Keratinocyte (primary cell): ENCODE measurements around the gene ELP5. TPM values are rescaled to one million over a fixed set of nuclear protein-coding genes. Genes with fewer than 3 reads are reported as not detected.
A peak's percentile ranks its signal among the peaks of the same experiment; 100 is the strongest.

Source experiments
- DNase-seq: peaks from one replicate; pipeline ENCODE4 v3.0.0-alpha.2; 2011; ENCODE audit warnings: low read depth, missing footprints, low spot score
- FAIRE-seq: peaks from 2 replicates; lab custom pipeline; 2011; peaks lifted over from hg19 to GRCh38; lab: Jason Lieb, UNC
- H2AFZ ChIP-seq: 2 replicates; pipeline ENCODE4 v1.6.0; 2012; ENCODE audit warnings: low read length, control low read depth, inconsistent platforms; ENCODE audit not compliant: control insufficient read depth
- H3K27ac ChIP-seq: 2 replicates; pipeline ENCODE4 v1.5.1; 2011; ENCODE audit warnings: low read length; ENCODE audit not compliant: control insufficient read depth, insufficient read depth
- H3K27me3 ChIP-seq: 3 replicates; pipeline ENCODE4 v1.6.0; 2011; ENCODE audit warnings: low read length; ENCODE audit not compliant: control insufficient read depth, insufficient read depth; ENCODE audit errors: extremely low read depth
- H3K36me3 ChIP-seq, 2 experiments: 2 replicates in 1 of 2; 3 replicates in 1 of 2; pipeline ENCODE4 v1.5.1; 2011; ENCODE audit warnings: low read length in 2 of 2, mild to moderate bottlenecking in 1 of 2; ENCODE audit not compliant: control insufficient read depth in 2 of 2, insufficient read depth in 2 of 2; ENCODE audit errors: extremely low read depth in 1 of 2
- H3K4me1 ChIP-seq: 3 replicates; pipeline ENCODE4 v1.5.1; 2011; ENCODE audit warnings: low read length; ENCODE audit not compliant: control insufficient read depth, insufficient read depth; ENCODE audit errors: extremely low read depth
- H3K4me2 ChIP-seq: 3 replicates; pipeline ENCODE4 v1.6.0; 2011; ENCODE audit warnings: low read depth, low read length; ENCODE audit not compliant: control insufficient read depth, insufficient read depth; ENCODE audit errors: extremely low read depth
- H3K4me3 ChIP-seq, 3 experiments: fragments of 200-600 bp in 1 of 3; sonication (generic) in 1 of 3; 2 replicates in 2 of 3; 3 replicates in 1 of 3; pipeline ENCODE4 v1.5.1; 2011 to 2016; ENCODE audit warnings: low read length in 3 of 3, mild to moderate bottlenecking in 3 of 3, control low read depth in 2 of 3, inconsistent platforms in 1 of 3, low read depth in 1 of 3, mixed read lengths in 1 of 3, mixed run types in 1 of 3, moderate library complexity in 1 of 3; ENCODE audit not compliant: control insufficient read depth in 2 of 3, insufficient read depth in 2 of 3; ENCODE audit errors: extremely low read depth in 1 of 3
- H3K79me2 ChIP-seq: 2 replicates; pipeline ENCODE4 v1.6.0; 2012; ENCODE audit warnings: low read length; ENCODE audit not compliant: control insufficient read depth, insufficient read depth
- H3K9ac ChIP-seq: 3 replicates; pipeline ENCODE4 v1.6.0; 2011; ENCODE audit warnings: low read length; ENCODE audit not compliant: control insufficient read depth, insufficient read depth; ENCODE audit errors: extremely low read depth
- H3K9me1 ChIP-seq: 3 replicates; pipeline ENCODE4 v1.6.0; 2011; ENCODE audit warnings: low read length; ENCODE audit not compliant: control insufficient read depth, insufficient read depth; ENCODE audit errors: extremely low read depth
- H3K9me3 ChIP-seq: 2 replicates; pipeline ENCODE4 v1.5.1; 2012; ENCODE audit warnings: low read depth, low read length; ENCODE audit not compliant: control insufficient read depth
- H4K20me1 ChIP-seq: 3 replicates; pipeline ENCODE4 v1.6.0; 2011; ENCODE audit warnings: low read length; ENCODE audit not compliant: control insufficient read depth, insufficient read depth; ENCODE audit errors: extremely low read depth
- CTCF ChIP-seq, 3 experiments: IDR thresholded peaks in 1 of 3; conservative IDR thresholded peaks in 1 of 3; optimal IDR thresholded peaks in 1 of 3; 2 replicates in 2 of 3; 3 replicates in 1 of 3; pipeline versions ENCODE3 to v1.5.1; 2011; ENCODE audit warnings: low read length in 3 of 3, mild to moderate bottlenecking in 3 of 3, moderate library complexity in 2 of 3, control low read depth in 1 of 3, inconsistent platforms in 1 of 3; ENCODE audit not compliant: insufficient read depth in 2 of 3; ENCODE audit errors: extremely low read depth in 1 of 3
- EZH2 ChIP-seq: IDR thresholded peaks from one replicate; pipeline ENCODE4 v1.6.1; 2012; ENCODE audit warnings: inconsistent platforms, mild to moderate bottlenecking, low read length, moderate library complexity
- dilution Hi-C: fragments of 300-500 bp; cut with MboI; formaldehyde crosslinking; loops from one replicate; pipeline ENCODE4 v1.7.0; 2020; ENCODE audit warnings: low sequenced_read_pairs; ENCODE audit not compliant: extremely low pct_ligation_motif_present
- polyA plus RNA-seq, 5 experiments: library from polyadenylated mRNA; depleted of rRNA in 3 of 5; stranded (reverse) in 3 of 5; stranded (forward) in 1 of 5; unstranded in 1 of 5; fragments of >200 nt; gene quantifications; 1 replicate in 1 of 5; 2 replicates in 3 of 5; 3 replicates in 1 of 5; pipeline versions ENCODE4 v1.2.1 to v1.2.3, GENCODE V29; 2011 to 2012; ENCODE audit warnings: missing spikeins in 2 of 5, low read depth in 1 of 5, low replicate concordance in 1 of 5

The ELP5 gene
- polyA plus RNA-seq, 1 donor (not counting 4 experiments of a cell fraction or from before 2014, with no cell fraction given): 19.4 TPM

- no peaks in the 10 kb centered on the region for H3K27me3 ChIP-seq
- H3K4me3 ChIP-seq: peak overlapping the region; percentile 80 to 94 (median 92)
- peaks cover 61% of the 10 kb centered on the region for H3K79me2 ChIP-seq
- no peak for DNase-seq
- H3K27ac ChIP-seq: peak overlapping the region; percentile 69
- no peak for TF ChIP-seq CTCF (optimal IDR thresholded peaks at IDR 0.05 in 1 of 3, IDR thresholded peaks at IDR 0.05 in 1 of 3, conservative IDR thresholded peaks at IDR 0.05 in 1 of 3; ENCODE audit: extremely low read depth in 1 of 3, insufficient read depth in 2 of 3, low read length in 3 of 3)
- TF ChIP-seq EZH2: no peak
- dilution Hi-C loops: no loop called here
- no peaks in the 10 kb centered on the region for H3K9me3 ChIP-seq
- peaks cover 14 to 25% of the 10 kb centered on the region in 2 experiments for H3K36me3 ChIP-seq
- no peaks in the 10 kb centered on the region for H3K9me1 ChIP-seq
- no peak overlapping the region for H2AFZ ChIP-seq
- no peaks in the 10 kb centered on the region for H4K20me1 ChIP-seq
- H3K4me2 ChIP-seq: peak overlapping the region; percentile 98
- H3K4me1 ChIP-seq: peaks cover 18% of the 10 kb centered on the region
- no peak for FAIRE-seq
- peak overlapping the region; percentile 94 for H3K9ac ChIP-seq
Measured at GRCh38 chr17:7250695-7251627, 1.1 kb upstream of the ELP5 start.

- dilution Hi-C loops: no loop called here
- Histone ChIP-seq H3K9me3 (no peaks in the 10 kb centered on the region), H3K27ac (peak within 1 kb of the TSS; percentile 99), H3K9me1 (no peaks in the 10 kb centered on the region), H3K9ac (peak within 1 kb of the TSS; percentile 94), H4K20me1 (no peaks in the 10 kb centered on the region), H3K36me3 (peaks cover 11 to 24% of the 10 kb centered on the region in 2 experiments), H2AFZ (peak within 1 kb of the TSS; percentile 96), H3K79me2 (peaks cover 60% of the 10 kb centered on the region), H3K4me2 (peak within 1 kb of the TSS; percentile 98), H3K27me3 (no peaks in the 10 kb centered on the region), H3K4me3 (peak within 1 kb of the TSS; percentile 80 to 95 (median 92)), H3K4me1 (peaks cover 18% of the 10 kb centered on the region)
- TF ChIP-seq EZH2: no peak
- no peak for TF ChIP-seq CTCF (optimal IDR thresholded peaks at IDR 0.05 in 1 of 3, IDR thresholded peaks at IDR 0.05 in 1 of 3, conservative IDR thresholded peaks at IDR 0.05 in 1 of 3; ENCODE audit: extremely low read depth in 1 of 3, insufficient read depth in 2 of 3, low read length in 3 of 3)
- peak; percentile 99 for DNase-seq
- FAIRE-seq: peak; percentile 92
Measured at GRCh38 chr17:7251661-7252175, 297 bp upstream of the ELP5 start, which contains the start of gene CTDNEP1. CTDNEP1 (minus strand) TSS chr17:7251734; CDS start chr17:7251296, 438 bp downstream.
